TTC549 (cell line): ENCODE results near the gene TMEM154.

Experiments
- FAIRE-seq: peaks from 2 replicates; lab custom pipeline; 2012; peaks lifted over from hg19 to GRCh38; lab: Jason Lieb, UNC

Gene TMEM154, protein sequence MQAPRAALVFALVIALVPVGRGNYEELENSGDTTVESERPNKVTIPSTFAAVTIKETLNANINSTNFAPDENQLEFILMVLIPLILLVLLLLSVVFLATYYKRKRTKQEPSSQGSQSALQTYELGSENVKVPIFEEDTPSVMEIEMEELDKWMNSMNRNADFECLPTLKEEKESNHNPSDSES

DNA sequence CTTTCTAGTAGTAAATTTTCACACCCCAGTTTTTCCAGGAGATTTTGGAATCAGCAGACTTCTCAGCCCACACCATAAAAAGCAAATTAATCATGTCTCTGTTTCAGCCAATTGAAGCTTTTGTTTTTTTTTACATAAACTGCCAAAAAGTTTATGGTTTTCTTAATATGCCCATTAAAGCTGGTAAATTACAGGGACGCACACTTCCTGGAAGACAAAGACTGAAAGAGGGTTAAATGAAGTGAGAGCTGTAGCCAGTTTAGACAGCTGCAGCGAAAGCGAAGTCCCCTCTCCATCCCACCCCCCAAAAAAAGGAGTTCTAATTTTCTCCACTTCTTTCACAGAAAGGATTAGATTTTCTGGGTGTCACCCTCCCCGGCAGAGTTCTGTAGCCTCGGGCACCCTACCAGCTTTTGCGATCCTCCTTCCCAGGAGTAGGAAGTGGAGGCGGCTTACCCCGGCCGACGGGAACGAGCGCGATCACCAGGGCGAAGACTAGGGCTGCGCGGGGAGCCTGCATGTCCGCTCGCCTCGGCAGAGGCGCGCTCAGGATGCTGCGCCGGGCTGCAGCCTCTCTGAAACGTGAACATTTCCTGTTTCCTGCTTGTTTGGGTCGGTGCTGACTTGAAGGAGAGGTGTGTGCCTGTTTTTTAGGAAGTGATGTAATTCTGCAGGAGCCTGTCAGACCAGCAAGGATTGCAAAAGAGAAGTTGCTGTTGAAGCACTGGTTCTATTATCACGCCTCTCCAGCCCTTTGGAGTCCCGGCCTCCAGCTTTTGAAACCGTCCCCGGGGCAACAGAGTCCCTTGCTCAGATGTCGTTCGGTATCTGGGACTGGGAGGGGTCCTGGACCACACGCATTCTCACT lies at the start of gene TMEM154:
Gene TMEM154 (minus strand): TSS at position 584 of the 868 bp plus-strand sequence. CDS start 64 bp downstream, at position 520.
- FAIRE-seq = no peak

DNA sequence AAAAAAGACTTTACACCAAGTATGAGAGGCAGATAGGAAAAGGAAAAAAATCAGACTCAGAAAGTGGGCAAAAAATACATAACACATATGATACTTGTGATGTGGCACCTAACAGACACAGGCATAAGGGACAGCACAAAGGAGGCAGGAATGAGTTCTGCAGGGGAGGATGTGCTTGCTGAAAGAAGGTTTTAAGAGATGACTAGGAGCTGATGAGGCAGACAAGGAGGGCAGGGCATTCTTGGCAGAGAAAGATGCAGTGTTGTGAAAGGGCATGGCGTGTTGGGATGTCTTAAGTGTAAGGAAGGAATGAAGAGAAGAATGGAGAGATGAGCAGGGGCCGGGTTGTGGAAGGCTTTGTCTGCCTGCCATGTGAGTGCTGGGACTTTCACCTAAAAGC lies 49.7 kb upstream of the TMEM154 start:
- no peak for FAIRE-seq

DNA sequence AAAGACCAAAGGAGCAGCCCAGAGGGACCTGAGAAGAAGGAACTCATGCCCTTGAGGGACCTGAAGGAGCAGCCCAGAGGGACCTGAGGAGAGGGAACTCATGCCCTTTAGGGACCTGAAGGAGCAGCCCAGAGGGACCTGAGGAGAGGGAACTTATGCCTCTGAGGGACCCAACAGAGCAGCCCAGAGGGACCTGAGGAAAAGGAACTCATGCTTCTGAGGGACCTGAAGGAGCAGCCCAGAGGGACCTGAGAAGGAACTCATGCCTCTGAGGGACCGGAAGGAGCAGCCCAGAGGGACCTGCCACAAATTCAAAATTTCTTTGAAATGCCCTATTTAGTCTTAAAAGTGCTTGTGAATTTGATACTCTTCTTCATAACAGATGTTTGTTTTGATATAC lies 48.5 kb upstream of the TMEM154 start:
- FAIRE-seq = no peak

DNA sequence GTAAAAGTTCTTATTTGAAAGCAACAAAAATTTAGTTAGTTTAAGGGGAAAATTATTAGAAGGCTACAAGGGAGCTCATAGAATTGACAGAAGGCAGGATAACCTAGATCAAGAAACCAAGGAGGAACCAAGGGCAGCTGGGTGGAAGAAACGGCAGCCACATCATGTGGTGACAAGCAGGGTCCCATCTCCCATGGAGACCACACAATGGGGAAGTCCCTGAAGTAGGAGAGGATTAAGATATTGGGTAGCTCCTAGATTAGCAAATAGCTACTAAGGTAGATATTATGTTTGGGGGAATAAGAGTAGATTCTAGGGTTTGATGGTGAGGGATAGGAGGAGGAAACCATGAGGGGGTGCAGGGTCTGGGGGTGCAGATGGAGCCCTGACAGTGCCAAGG lies 48.0 kb upstream of the TMEM154 start:
- no peak for FAIRE-seq

DNA sequence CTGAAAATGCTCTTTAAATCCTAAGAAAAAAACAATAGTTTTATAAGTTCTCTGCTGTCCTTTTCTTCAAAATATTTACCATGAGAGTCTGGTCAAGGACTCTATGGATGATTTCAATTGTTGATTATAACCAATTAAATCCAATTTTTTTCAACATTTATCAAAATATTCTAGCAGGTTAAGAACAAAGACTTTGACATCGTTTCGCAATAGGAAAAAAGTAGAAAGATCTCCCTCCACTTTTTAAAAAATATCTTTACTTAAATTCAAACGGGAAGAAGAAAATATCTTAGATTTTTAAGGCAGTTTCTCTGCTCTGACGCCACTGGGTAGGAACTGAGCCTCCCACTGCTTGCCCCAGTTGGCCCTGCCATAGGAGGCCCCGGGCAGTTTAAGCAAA lies 44.7 kb upstream of the TMEM154 start:
- no peak for FAIRE-seq

DNA sequence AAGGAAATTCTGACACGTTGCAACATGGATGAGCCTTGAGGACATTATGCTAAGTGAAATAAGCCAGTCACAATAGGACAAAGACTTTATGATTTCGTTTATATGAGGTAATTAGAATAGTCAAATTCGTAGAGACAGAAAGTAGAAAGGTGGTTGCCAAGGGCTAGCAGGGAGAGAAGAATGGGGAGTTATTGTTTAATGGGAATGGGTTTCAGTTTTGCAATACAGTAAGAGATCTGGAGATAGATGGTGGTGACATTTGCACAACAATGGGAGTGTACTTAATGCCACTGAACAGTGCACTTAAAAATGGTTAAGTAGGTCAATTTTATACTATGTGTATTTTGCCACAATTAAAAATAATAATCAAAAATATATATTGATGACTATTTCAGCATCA lies 43.4 kb upstream of the TMEM154 start:
- FAIRE-seq = no peak

DNA sequence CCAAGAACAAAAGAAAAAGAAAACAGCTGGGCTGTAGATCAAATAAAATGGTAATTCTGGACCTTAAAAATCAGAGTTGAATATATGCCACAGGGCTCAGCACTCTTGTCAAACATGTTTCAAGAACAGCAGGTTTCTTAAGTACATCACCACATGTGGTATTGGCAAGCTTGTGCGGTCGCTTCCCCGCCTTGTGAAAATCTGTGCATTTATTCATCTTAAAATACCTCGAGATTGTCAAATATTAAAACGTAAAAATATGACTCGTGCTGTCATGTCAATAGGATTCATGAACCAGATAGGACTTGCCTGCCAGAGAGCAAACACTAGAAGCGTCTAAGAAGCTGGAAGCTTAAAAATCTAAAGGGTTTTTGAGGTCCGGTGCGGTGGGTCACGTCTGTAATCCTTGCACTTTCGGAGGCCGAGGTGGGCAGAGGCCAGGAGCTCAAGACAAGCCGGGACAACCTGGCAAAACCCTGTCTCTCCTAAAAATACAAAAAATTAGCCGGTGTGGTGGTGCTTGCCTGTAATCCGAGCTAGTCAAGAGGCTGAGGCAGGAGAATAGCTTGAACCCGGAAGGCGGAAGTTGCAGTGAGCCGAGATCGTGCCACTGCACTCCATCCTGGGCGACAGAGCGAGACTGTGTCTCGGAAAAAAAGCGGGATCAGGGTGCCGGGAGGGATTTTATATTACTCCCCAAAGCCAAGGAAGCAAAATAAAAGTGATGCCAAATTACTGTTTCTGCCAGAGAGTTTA lies 40.2 kb upstream of the TMEM154 start:
- no peak for FAIRE-seq

DNA sequence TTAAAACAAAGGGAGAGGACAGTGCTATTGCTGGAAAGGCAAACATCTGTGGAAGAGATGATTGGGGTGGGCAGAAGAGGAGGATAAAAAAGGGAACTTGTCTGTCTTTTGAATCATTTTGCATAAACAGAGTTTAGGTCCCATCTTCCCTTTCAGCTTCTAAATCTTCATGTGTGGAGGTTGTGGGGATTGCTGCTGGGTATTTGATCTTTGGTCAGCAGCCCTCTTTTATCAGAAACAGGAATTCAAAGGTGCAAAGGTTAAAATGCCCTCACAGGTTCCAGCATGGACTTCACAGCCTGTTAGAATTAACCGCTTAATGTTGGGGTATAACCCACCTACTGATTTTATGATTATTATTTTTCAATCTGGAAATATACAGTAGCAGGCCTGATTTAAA lies 39.5 kb upstream of the TMEM154 start:
- no peak for FAIRE-seq

DNA sequence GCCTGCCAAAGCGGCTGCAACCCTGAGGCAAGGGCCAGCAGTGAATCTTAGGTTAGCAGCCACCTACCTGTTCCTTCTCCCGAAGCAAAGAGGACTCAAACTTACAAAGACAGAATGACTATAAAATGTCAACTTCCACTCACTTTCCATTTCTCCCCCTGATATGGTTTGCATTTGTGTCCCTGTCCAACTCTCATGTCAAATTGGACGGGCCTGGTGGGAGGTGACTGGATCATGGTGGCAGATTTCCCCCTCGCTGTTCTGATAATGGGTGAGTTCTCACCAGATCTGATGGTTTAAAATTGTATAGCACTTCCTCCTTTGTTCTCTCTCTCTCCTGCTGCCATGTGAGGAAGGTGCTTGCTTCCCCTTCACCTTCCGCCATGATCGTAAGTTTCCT lies 35.3 kb upstream of the TMEM154 start:
- FAIRE-seq = no peak

DNA sequence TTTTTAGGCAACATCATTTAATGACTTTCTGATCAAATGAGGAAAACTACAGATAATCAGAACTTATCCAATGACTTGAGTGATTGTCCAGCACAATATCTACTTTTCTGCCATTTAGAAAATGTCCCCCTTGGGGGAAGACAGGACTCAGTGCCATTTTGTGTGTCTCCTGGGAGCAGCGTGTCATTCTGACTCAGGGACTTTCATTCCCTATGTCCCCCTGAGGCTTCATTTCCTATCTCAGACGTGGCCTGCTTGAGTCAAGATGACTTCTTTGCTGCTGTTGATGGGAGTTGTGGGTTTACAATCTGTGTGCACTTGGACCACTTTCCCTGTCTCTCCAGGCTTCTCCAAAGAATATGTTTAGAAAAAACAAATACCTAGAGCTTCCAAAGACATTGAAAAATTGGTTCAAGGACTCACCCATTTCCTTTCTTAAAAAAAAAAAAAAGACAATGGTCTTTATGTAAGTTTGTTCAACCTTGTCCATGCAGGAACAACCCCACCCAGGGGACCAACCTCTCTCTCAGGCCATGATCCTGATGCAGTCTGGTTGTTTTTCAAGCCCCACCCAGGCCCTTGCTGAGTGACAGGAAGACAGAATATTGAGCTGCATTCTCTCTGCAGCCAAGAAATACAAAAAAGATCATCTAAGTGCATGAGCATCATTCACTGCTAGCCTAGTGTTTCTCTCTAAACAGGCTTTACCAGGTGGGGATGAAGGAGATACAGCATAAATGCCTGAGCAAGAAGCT lies 34.3 kb upstream of the TMEM154 start:
- no peak for FAIRE-seq

DNA sequence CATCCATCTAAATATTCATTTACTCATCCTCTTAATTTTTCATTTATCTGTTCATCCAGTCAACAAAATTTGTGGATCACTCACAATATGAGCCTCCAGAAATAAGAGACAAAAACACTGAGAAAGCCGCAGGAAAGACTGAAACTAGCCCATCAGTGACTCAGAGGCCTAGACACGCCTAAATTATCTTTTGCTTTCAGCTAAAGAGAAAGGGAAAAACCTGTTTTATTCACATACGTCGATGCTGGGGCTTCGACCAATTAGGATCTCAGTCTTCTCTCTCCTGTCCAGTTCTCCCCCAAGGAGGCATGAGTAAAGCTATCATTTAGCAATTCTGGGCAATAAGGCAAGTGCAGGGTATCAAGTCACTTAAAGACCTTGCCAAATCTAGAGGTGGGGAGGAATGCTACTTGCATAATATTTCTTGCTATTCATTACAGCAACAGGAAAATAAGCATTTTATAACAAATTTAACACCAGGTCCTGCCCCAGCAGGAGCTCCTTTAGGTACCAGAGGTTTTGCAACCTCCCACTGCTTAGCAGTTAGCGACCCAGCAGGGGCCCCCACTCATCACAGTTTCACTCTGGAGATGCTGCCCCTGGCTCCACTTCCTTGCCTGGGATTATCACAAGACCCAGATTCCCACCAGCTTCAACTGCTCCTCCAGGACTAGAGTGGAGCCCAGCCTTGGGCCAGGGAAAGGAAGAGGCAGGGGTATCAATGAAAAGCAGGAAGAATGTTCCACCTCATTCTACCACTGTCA lies 30.1 kb upstream of the TMEM154 start:
- FAIRE-seq = no peak

DNA sequence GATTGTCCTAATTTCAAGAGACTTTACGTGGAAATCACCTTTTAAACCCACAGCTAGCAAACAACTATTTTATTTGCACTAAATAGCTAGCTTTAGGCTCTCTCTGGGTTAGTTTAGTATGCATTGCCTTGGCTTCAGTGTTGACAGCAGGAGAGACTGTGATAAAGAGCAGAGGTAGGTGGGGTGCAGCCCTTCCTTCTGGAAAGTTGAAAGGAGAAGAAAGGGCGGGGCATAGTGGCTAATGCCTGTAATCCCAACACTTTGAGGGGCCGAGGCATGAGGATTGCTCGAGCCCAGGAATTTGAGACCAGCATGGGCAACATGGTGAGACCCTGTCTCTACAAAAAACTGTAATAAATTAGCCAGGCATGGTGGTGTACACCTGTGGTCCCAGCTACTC lies 29.0 kb upstream of the TMEM154 start:
- no peak for FAIRE-seq

DNA sequence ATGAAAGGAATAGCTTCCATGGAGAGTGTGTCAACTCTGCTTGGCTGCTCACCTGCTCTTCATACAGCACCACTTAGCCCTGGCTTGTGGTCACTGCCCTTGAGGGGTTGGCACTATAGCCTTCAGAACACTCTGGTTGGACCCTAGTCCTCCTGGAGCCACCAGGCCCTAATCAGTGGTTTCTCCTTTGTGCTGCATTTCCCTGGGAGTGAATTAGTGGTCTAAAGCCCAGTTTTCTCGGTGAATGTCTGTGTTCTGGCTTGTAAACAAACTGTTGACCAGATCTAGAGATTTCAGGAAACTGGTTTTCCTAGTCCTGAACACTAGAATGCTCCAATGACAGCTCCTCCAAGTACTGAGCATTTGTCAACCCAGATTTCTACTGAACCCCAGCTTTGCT lies 28.6 kb upstream of the TMEM154 start:
- no peak for FAIRE-seq

DNA sequence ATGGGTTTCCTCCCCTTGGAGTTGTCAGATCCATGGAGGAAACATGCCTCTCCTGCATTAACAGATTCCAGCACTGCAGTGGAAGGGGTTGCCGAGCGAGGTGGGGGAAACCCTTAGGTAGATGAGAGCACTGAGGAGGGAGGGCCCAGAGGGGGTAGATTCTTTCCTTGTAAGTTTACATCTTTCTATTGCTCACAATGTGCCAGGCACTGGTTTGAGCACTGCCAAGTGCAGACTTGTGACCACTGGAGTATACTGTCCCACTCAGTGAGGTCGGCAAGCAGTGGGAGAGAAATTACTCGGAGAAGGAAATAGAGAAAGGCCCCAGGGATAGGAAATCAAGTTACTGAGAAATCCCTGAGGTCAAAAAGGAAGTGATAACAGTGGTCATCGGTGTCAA lies 27.8 kb upstream of the TMEM154 start:
- FAIRE-seq = no peak

DNA sequence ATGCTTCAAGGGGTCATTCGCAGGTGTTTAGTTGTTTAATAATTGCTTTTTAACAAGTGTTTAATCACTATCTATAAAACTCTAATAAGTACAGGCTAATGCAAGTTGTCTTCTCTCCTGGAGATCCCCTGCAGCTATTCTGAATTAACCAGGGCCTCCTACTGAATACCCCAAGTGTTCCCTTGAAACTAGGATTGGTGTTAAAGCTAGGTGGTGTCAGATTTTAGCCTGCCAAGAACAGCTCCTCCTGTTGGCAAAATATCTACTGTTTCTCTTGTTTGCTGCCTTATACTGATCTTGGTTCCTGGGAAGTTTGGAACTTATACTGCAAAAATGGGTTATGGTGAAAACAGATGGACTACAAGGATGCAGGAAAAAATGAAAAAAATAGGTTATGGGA lies 26.1 kb upstream of the TMEM154 start:
- no peak for FAIRE-seq

DNA sequence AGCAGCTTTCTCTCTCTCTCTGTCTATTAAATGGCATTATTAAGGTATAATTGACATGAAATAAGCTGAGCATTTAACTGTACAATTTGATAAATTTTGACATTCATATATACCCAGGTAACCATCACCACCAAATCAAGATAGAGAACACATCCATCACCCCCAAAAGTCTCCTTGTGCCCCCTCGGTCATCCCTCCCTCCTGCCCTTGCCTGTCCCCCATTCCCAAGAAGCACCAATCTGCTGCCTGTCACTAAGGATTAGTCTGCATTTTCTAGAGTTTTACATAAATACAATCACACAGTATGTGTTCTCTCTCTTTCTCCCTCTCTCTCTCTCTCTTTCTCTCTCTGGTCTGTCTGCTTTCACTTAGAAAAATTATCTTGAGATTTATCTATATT lies 25.0 kb upstream of the TMEM154 start:
- no peak for FAIRE-seq

DNA sequence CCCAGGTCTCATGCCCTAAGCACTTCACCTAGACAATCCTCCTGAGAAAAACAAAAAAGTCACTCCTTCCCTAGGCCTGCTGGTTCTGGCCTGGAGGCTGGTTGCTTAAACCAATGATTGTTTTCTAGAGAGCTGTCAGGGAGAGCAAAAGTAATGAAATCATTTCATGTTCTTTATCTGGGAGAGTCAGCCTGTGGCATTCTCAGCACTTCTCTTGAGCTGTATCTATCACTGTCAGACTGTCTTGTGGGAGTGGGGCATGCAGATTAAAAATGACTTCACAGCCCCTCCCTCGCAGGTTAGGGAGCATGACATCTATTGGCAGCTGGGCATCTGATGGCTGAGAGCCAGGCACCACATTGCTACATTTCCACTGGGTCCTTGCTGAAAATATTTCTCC lies 20.4 kb upstream of the TMEM154 start:
- FAIRE-seq = no peak

DNA sequence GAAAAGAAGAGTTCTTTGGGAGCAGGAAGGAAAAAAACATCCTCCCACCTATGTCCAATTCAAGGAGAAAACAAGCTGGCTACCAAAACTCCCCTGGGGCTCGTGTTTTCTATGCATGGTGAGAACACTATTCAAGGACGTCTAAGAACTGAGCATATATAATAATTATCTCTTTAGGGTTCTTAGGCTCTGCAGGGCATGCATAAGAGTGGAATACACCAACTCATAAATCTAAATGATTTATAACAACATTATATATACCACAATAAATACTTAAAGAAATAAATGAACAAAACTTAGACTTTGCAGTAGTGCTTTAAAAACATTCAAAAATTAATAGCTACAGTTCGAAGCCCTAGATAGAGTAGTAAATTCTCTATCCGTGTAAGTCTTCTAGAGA lies 19.5 kb upstream of the TMEM154 start:
- no peak for FAIRE-seq

DNA sequence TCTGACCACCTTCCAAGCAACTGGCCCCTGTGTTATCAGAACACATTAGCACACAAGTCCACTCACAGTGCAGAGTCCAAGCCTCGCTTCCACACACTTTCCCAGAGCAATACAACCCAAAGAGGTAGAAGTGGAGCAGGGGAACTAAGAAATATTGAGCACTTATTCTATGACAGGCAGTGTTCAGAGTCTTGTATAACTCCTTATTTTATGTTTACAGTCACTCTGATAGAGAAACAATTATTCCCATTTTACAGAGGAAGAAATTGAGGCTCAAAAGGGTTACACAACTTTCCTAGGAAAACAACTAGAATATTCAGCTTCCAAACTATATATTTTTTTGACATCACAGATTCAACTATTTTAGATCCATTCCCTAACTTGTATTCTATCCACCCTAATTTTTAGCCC lies 18.3 kb upstream of the TMEM154 start:
- FAIRE-seq = no peak

DNA sequence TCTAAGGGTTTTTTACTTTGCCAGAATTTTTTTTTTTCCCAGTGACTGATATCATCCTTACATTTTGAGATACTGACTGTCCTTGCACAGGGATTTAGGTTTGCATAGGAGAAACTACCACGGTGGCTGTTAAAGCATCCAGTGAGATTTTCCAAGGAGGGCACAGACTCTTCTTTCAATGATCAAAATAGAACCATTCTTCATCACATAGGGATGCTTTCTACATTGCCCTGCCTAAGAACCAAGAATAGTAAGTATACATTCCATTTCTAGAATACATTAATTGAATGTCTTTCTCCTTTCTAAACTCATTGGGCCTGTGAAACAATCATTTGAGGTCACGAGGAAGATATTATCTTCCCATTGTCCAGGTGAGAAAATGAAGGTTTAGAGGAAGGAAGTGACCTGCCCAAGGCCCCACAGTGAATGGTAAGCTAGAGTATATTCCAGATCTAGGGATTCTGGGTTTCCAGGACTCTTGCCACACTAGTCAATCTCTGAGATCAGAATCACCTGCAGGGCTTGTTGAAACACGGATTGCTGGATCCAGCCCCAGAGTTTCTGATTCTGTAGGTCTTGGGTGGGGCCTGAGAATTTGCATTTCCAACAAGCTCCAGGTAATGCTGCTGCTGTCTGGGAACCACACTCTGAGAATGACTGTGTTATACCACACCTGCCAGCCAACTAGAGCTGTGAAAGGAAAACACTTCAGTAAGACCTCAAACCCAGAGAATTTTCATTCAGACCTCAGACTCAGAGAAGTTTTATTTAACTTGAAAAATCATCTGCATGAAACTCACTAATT lies 17.7 kb upstream of the TMEM154 start:
- no peak for FAIRE-seq

DNA sequence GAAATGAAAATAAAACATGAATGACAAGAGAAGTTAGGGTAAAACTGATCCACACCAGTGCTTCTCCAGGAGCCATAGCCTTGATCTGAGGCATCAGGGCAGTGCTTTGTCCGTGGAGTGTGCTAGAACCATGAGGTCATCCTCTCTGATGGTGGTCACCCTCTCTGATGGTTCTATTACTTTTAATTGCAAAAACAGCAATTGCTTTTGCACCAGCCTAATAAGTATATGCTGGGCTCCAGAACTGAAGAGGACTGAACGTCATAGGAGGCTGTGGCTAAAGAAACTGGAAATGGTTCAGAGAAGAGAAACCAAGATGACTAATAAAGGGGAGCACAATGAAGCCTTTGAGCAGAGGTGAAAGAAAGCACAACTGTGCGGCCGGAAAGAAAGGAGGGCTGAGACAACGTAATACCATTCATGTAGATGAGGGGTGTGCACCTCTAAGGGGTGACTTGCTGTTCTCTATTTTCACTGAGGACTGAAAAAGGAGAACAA lies 17.0 kb upstream of the TMEM154 start:
- no peak for FAIRE-seq
